ENCODE results near the gene TMEM63C. TPM values are rescaled to one million over a fixed set of nuclear protein-coding genes. Genes with fewer than 3 reads are reported as not detected.

TMEM63C gene
- total and polyA plus RNA-seq, 2 donors (not counting 3 experiments of a cell fraction or from before 2014, with no cell fraction given): not detected

- TF ChIP-seq GATA2 (IDR thresholded peaks at IDR 0.05; ENCODE audit: insufficient read depth, insufficient read length, low read depth, low read length): no peak
- TF ChIP-seq POLR2A (IDR thresholded peaks at IDR 0.05; ENCODE audit: low read depth, low read length): no peak
- no peak for TF ChIP-seq EZH2 (IDR thresholded peaks at IDR 0.05; ENCODE audit: borderline replicate concordance, low read depth, low read length, severe bottlenecking)
- TF ChIP-seq JUN (IDR thresholded peaks at IDR 0.05; ENCODE audit: borderline replicate concordance, insufficient read depth, insufficient read length, low read depth): no peak
- TF ChIP-seq, protein P1, sequence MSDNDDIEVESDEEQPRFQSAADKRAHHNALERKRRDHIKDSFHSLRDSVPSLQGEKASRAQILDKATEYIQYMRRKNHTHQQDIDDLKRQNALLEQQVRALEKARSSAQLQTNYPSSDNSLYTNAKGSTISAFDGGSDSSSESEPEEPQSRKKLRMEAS (IDR thresholded peaks at IDR 0.05; ENCODE audit: insufficient read depth, insufficient read length): no peak
- no peak for TF ChIP-seq FOS (IDR thresholded peaks at IDR 0.05; ENCODE audit: borderline replicate concordance, insufficient read depth, low read length)
- no peak for TF ChIP-seq MYC (IDR thresholded peaks at IDR 0.05; ENCODE audit: low read depth, low read length)
- TF ChIP-seq CTCF (IDR thresholded peaks at IDR 0.05; ENCODE audit: extremely low read depth in 1 of 2, insufficient read depth in 1 of 2, low read depth in 1 of 2, low read length in 2 of 2): no peak
- no peak for TF ChIP-seq POLR2AphosphoS5 (IDR thresholded peaks at IDR 0.05; ENCODE audit: insufficient read depth, low read depth, low read length)
- dilution Hi-C loops (cut with MboI; ENCODE audit: extremely low pct_ligation_motif_present, low sequenced_read_pairs): no loop called here
- FAIRE-seq: no peak
Observed at GRCh38 chr14:77187649-77188012, 6.0 kb downstream of the TMEM63C start.

More at GRCh38 chr14:77187649-77188012, 6.0 kb downstream of the TMEM63C start:
- no TSS peak for BruUV-seq (replicated peaks)
- ChIA-PET CTCF (interaction anchor here (1.6 kb wide), 1 partner anchor 36 kb away, joined by 4 read pairs; no protein-coding TSS in a partner anchor), POLR2A (no interaction called here)
- intact Hi-C loops (cut with micrococcal nuclease): no loop called here
- H3K79me2 ChIP-seq (ENCODE audit: control insufficient read depth, insufficient read depth, low read length): no peaks in the 10 kb centered on the region
- no peak overlapping the region for H3K27ac ChIP-seq (ENCODE audit: insufficient read depth, low read depth, low read length)
- no peak overlapping the region for H3K4me2 ChIP-seq (ENCODE audit: insufficient read depth, low read length)
- H3K4me1 ChIP-seq (ENCODE audit: control insufficient read depth, extremely low read depth, insufficient read depth, low read length): no peaks in the 10 kb centered on the region
- no peak overlapping the region for H2AFZ ChIP-seq (ENCODE audit: low read depth, low read length)
- H3K9ac ChIP-seq (replicated peaks; ENCODE audit: extremely low read depth, insufficient read depth, low read length): no peak overlapping the region
- no peaks in the 10 kb centered on the region for H4K20me1 ChIP-seq (replicated peaks; ENCODE audit: control insufficient read depth, extremely low read depth, insufficient read depth, low read length)
- no peaks in the 10 kb centered on the region for H3K9me1 ChIP-seq (replicated peaks; ENCODE audit: control insufficient read depth, extremely low read depth, insufficient read depth, low read length)
- DNase-seq (ENCODE audit: low read depth, low spot score): no peak
- H3K36me3 ChIP-seq (ENCODE audit: control insufficient read depth in 2 of 2, extremely low read depth in 1 of 2, insufficient read depth in 2 of 2, low read length in 2 of 2): no peaks in the 10 kb centered on the region
- peaks cover 4 to 13% of the 10 kb centered on the region in 2 experiments for H3K27me3 ChIP-seq (ENCODE audit: control insufficient read depth in 2 of 2, insufficient read depth in 2 of 2, low read length in 2 of 2)
- no peak overlapping the region for H3K4me3 ChIP-seq (replicated peaks in 1 of 3; ENCODE audit: insufficient read depth in 1 of 3, low read depth in 1 of 3, low read length in 3 of 3)
- H3K9me3 ChIP-seq (replicated peaks; ENCODE audit: control insufficient read depth, insufficient read depth, low read length): no peaks in the 10 kb centered on the region
